SK-N-SH treated with all-trans-retinoic acid at 6 μM for 48 hours (cell line): Measurements from ENCODE around the gene PRDM10.

ENCODE experiments used
- ARNTL ChIP-seq: fragments of 450-650 bp; formaldehyde crosslinking; IDR thresholded peaks from 2 replicates; pipeline ENCODE4 v1.5.0; 2020; ENCODE audit warnings: low read depth, mild to moderate bottlenecking, moderate library complexity, borderline replicate concordance
- CREB5 ChIP-seq: fragments of 250-450 bp; sonication (Bioruptor Pico); IDR thresholded peaks from 2 replicates; pipeline ENCODE4 v1.5.1; 2020; ENCODE audit warnings: low read depth, mild to moderate bottlenecking, moderate library complexity
- ESRRG ChIP-seq: fragments of 250-450 bp; sonication (Bioruptor Pico); IDR thresholded peaks from 2 replicates; pipeline ENCODE4 v1.6.1; 2021; ENCODE audit warnings: mild to moderate bottlenecking
- GLIS3 ChIP-seq: fragments of 250-450 bp; sonication (Bioruptor Pico); IDR thresholded peaks from 2 replicates; pipeline ENCODE4 v1.5.0; 2020; ENCODE audit warnings: mild to moderate bottlenecking, moderate library complexity
- PATZ1 ChIP-seq: fragments of 250-450 bp; sonication (Bioruptor Pico); IDR thresholded peaks from 2 replicates; pipeline ENCODE4 v1.8.0; 2020; ENCODE audit warnings: mild to moderate bottlenecking, moderate library complexity, borderline replicate concordance
- PPARA ChIP-seq: fragments of 250-450 bp; sonication (Bioruptor Pico); IDR thresholded peaks from 2 replicates; pipeline ENCODE4 v1.5.0; 2020; ENCODE audit warnings: mild to moderate bottlenecking, borderline replicate concordance
- RARB ChIP-seq: fragments of 250-450 bp; sonication (Bioruptor Pico); IDR thresholded peaks from 2 replicates; pipeline ENCODE4 v1.8.0; 2021; ENCODE audit warnings: mild to moderate bottlenecking, moderate library complexity
- ZC3H10 ChIP-seq: fragments of 250-450 bp; sonication (Bioruptor Pico); IDR thresholded peaks from 2 replicates; pipeline ENCODE4 v1.5.1; 2021; ENCODE audit warnings: mild to moderate bottlenecking, moderate library complexity
- ZFP3 ChIP-seq: fragments of 250-450 bp; sonication (Bioruptor Pico); IDR thresholded peaks from 2 replicates; pipeline ENCODE4 v1.5.0; 2020; ENCODE audit warnings: mild to moderate bottlenecking, moderate library complexity
- ZFP30 ChIP-seq: fragments of 450-650 bp; formaldehyde crosslinking; IDR thresholded peaks from 2 replicates; pipeline ENCODE4 v1.5.0; 2022; ENCODE audit warnings: mild to moderate bottlenecking, moderate library complexity
- ZNF565 ChIP-seq: fragments of 450-650 bp; formaldehyde crosslinking; conservative IDR thresholded peaks from 2 replicates; pipeline ENCODE4 v1.5.0; 2020; ENCODE audit warnings: low read depth, mild to moderate bottlenecking, moderate library complexity
- ZNF70 ChIP-seq: fragments of 450-650 bp; formaldehyde crosslinking; IDR thresholded peaks from 2 replicates; pipeline ENCODE4 v1.5.0; 2020; ENCODE audit warnings: mild to moderate bottlenecking, moderate library complexity
- ZNF8 ChIP-seq: fragments of 450-650 bp; formaldehyde crosslinking; IDR thresholded peaks from 2 replicates; pipeline ENCODE4 v1.5.0; 2020; ENCODE audit warnings: mild to moderate bottlenecking, moderate library complexity

- TF ChIP-seq ZNF8 (CRISPR knock-in tag) = no peak
- no peak for TF ChIP-seq ZNF565 (CRISPR knock-in tag)
- no peak for TF ChIP-seq ZC3H10
- TF ChIP-seq RARB (CRISPR knock-in tag) = no peak
- no peak for TF ChIP-seq ZFP30 (CRISPR knock-in tag)
- no peak for TF ChIP-seq ESRRG (CRISPR knock-in tag)
- no peak for TF ChIP-seq ARNTL
- TF ChIP-seq ZNF70 (CRISPR knock-in tag) = no peak
- TF ChIP-seq GLIS3 (CRISPR knock-in tag) = no peak
- TF ChIP-seq ZFP3 = no peak
- TF ChIP-seq PPARA = no peak
- TF ChIP-seq PATZ1 (CRISPR knock-in tag) = no peak
- no peak for TF ChIP-seq CREB5 (CRISPR knock-in tag)
These were observed 55.7 kb downstream of the PRDM10 start for GRCh38 chr11:129946965-129947364.
